Activated naive CD8-positive, alpha-beta T cell (primary cell): ENCODE data around the gene OLFML2A.
A peak's percentile ranks its signal among the peaks of the same experiment; 100 is the strongest.
"Not testable (repeated sequence)": the region's sequence is repeated elsewhere in the genome, so short reads cannot be mapped to it uniquely, and the experiment has no call there.

Experiments
- H3K27ac Mint-ChIP-seq: one replicate; pipeline ENCODE4 v1.8.0; 2021; ENCODE audit warnings: mixed read lengths
- H3K27me3 Mint-ChIP-seq: one replicate; pipeline ENCODE4 v1.8.0; 2021; ENCODE audit warnings: mixed read lengths
- H3K36me3 Mint-ChIP-seq: one replicate; pipeline ENCODE4 v1.8.0; 2021; ENCODE audit warnings: mixed read lengths
- H3K4me1 Mint-ChIP-seq: one replicate; pipeline ENCODE4 v1.8.0; 2021; ENCODE audit warnings: low read depth, mixed read lengths
- H3K4me3 Mint-ChIP-seq: one replicate; pipeline ENCODE4 v1.8.0; 2021; ENCODE audit warnings: mild to moderate bottlenecking, mixed read lengths
- H3K9me3 Mint-ChIP-seq: one replicate; pipeline ENCODE4 v1.8.0; 2021; ENCODE audit warnings: low read depth, mixed read lengths

The OLFML2A gene

GRCh38 chr9:124776954-124777648 is at the start of gene OLFML2A:
Gene OLFML2A (plus strand): TSS chr9:124777133. CDS start chr9:124777271, 138 bp downstream.
- Mint-ChIP-seq H3K4me3 (peak within 1 kb of the TSS; percentile 75), H3K9me3 (no peaks in the 10 kb centered on the region), H3K4me1 (peaks cover 27% of the 10 kb centered on the region), H3K27ac (no peak within 1 kb of the TSS), H3K27me3 (peaks cover 31% of the 10 kb centered on the region), H3K36me3 (no peaks in the 10 kb centered on the region)

GRCh38 chr9:124730772-124731171 is 46.2 kb upstream of the OLFML2A start:
- Mint-ChIP-seq H3K4me1 (peaks cover 4% of the 10 kb centered on the region), H3K9me3 (no peaks in the 10 kb centered on the region), H3K27me3 (peaks cover 9% of the 10 kb centered on the region), H3K4me3 (no peak overlapping the region), H3K27ac (no peak overlapping the region), H3K36me3 (no peaks in the 10 kb centered on the region)

- H3K4me1 Mint-ChIP-seq: peaks cover 4% of the 10 kb centered on the region
- peaks cover 11% of the 10 kb centered on the region for H3K27me3 Mint-ChIP-seq
- no peak overlapping the region for H3K27ac Mint-ChIP-seq
- no peaks in the 10 kb centered on the region for H3K9me3 Mint-ChIP-seq
- H3K36me3 Mint-ChIP-seq: no peaks in the 10 kb centered on the region
- no peak overlapping the region for H3K4me3 Mint-ChIP-seq
These were observed 42.8 kb upstream of the OLFML2A start for GRCh38 chr9:124733964-124734740.

- H3K4me1 Mint-ChIP-seq, H3K4me3 Mint-ChIP-seq, H3K36me3 Mint-ChIP-seq, H3K9me3 Mint-ChIP-seq, H3K27ac Mint-ChIP-seq: not testable (repeated sequence)
- H3K27me3 Mint-ChIP-seq: peaks cover 11% of the 10 kb centered on the region
These were observed 42.2 kb upstream of the OLFML2A start for GRCh38 chr9:124734741-124735083.

- Mint-ChIP-seq H3K27me3 (peaks cover 9% of the 10 kb centered on the region), H3K4me1 (peaks cover 4% of the 10 kb centered on the region), H3K4me3 (no peak overlapping the region), H3K36me3 (no peaks in the 10 kb centered on the region), H3K9me3 (no peaks in the 10 kb centered on the region), H3K27ac (no peak overlapping the region)
These were observed 41.8 kb upstream of the OLFML2A start for GRCh38 chr9:124735121-124735520.

- not testable (repeated sequence) for H3K4me1 Mint-ChIP-seq, H3K36me3 Mint-ChIP-seq, H3K9me3 Mint-ChIP-seq, H3K4me3 Mint-ChIP-seq, H3K27me3 Mint-ChIP-seq, H3K27ac Mint-ChIP-seq
These were observed 38.9 kb upstream of the OLFML2A start for GRCh38 chr9:124738075-124738474.

GRCh38 chr9:124739360-124739759 is 37.6 kb upstream of the OLFML2A start:
- H3K4me3 Mint-ChIP-seq: no peak overlapping the region
- H3K36me3 Mint-ChIP-seq: no peaks in the 10 kb centered on the region
- peaks cover 9% of the 10 kb centered on the region for H3K27me3 Mint-ChIP-seq
- H3K9me3 Mint-ChIP-seq: no peaks in the 10 kb centered on the region
- no peak overlapping the region for H3K27ac Mint-ChIP-seq
- H3K4me1 Mint-ChIP-seq: peaks cover 4% of the 10 kb centered on the region

GRCh38 chr9:124741149-124741548 is 35.8 kb upstream of the OLFML2A start:
- H3K36me3 Mint-ChIP-seq: no peaks in the 10 kb centered on the region
- no peaks in the 10 kb centered on the region for H3K9me3 Mint-ChIP-seq
- no peaks in the 10 kb centered on the region for H3K4me1 Mint-ChIP-seq
- H3K27me3 Mint-ChIP-seq: peaks cover 6% of the 10 kb centered on the region
- H3K4me3 Mint-ChIP-seq: no peak overlapping the region
- no peak overlapping the region for H3K27ac Mint-ChIP-seq

- H3K36me3 Mint-ChIP-seq: no peaks in the 10 kb centered on the region
- H3K27ac Mint-ChIP-seq: no peak overlapping the region
- H3K4me1 Mint-ChIP-seq: no peaks in the 10 kb centered on the region
- H3K27me3 Mint-ChIP-seq: peaks cover 6% of the 10 kb centered on the region
- H3K4me3 Mint-ChIP-seq: no peak overlapping the region
- no peaks in the 10 kb centered on the region for H3K9me3 Mint-ChIP-seq
These were observed 35.3 kb upstream of the OLFML2A start for GRCh38 chr9:124741662-124742061.

GRCh38 chr9:124742940-124743339 is 34.0 kb upstream of the OLFML2A start:
- no peaks in the 10 kb centered on the region for H3K9me3 Mint-ChIP-seq
- H3K4me3 Mint-ChIP-seq: no peak overlapping the region
- H3K27me3 Mint-ChIP-seq: peaks cover 10% of the 10 kb centered on the region
- H3K4me1 Mint-ChIP-seq: no peaks in the 10 kb centered on the region
- no peaks in the 10 kb centered on the region for H3K36me3 Mint-ChIP-seq
- H3K27ac Mint-ChIP-seq: no peak overlapping the region

- Mint-ChIP-seq H3K27me3 (peaks cover 12% of the 10 kb centered on the region), H3K27ac (no peak overlapping the region), H3K9me3 (no peaks in the 10 kb centered on the region), H3K36me3 (no peaks in the 10 kb centered on the region), H3K4me3 (no peak overlapping the region), H3K4me1 (no peaks in the 10 kb centered on the region)
These were observed 33.1 kb upstream of the OLFML2A start for GRCh38 chr9:124743686-124744348.

GRCh38 chr9:124747065-124747464 is 29.9 kb upstream of the OLFML2A start:
- Mint-ChIP-seq H3K4me3 (no peak overlapping the region), H3K9me3 (no peaks in the 10 kb centered on the region), H3K4me1 (no peaks in the 10 kb centered on the region), H3K36me3 (no peaks in the 10 kb centered on the region), H3K27ac (no peak overlapping the region), H3K27me3 (peaks cover 16% of the 10 kb centered on the region)

GRCh38 chr9:124749284-124749683 is 27.6 kb upstream of the OLFML2A start:
- no peaks in the 10 kb centered on the region for H3K4me1 Mint-ChIP-seq
- no peak overlapping the region for H3K27ac Mint-ChIP-seq
- no peak overlapping the region for H3K4me3 Mint-ChIP-seq
- no peaks in the 10 kb centered on the region for H3K36me3 Mint-ChIP-seq
- H3K27me3 Mint-ChIP-seq: peaks cover 20% of the 10 kb centered on the region
- no peaks in the 10 kb centered on the region for H3K9me3 Mint-ChIP-seq

- peaks cover under 1% of the 10 kb centered on the region for H3K4me1 Mint-ChIP-seq
- H3K27ac Mint-ChIP-seq: no peak overlapping the region
- H3K36me3 Mint-ChIP-seq: no peaks in the 10 kb centered on the region
- H3K4me3 Mint-ChIP-seq: no peak overlapping the region
- peaks cover 25% of the 10 kb centered on the region for H3K27me3 Mint-ChIP-seq
- no peaks in the 10 kb centered on the region for H3K9me3 Mint-ChIP-seq
These were observed 27.2 kb upstream of the OLFML2A start for GRCh38 chr9:124749781-124750180.

- no peak overlapping the region for H3K4me3 Mint-ChIP-seq
- H3K9me3 Mint-ChIP-seq: no peaks in the 10 kb centered on the region
- peaks cover 2% of the 10 kb centered on the region for H3K4me1 Mint-ChIP-seq
- H3K36me3 Mint-ChIP-seq: no peaks in the 10 kb centered on the region
- H3K27ac Mint-ChIP-seq: no peak overlapping the region
- peaks cover 44% of the 10 kb centered on the region for H3K27me3 Mint-ChIP-seq
These were observed 24.0 kb upstream of the OLFML2A start for GRCh38 chr9:124752967-124753366.
